ENCODE results near the gene SLC30A7.

The SLC30A7 gene

GRCh38 chr1:101004061-101004460 is 108.2 kb downstream of the SLC30A7 start:
- H3K9me3 ChIP-seq (ENCODE audit: control insufficient read depth, insufficient read depth, low read length) = no peaks in the 10 kb centered on the region
- no peaks in the 10 kb centered on the region for H3F3A ChIP-seq (ENCODE audit: control insufficient read depth, insufficient read depth)
- H3K36me3 ChIP-seq (ENCODE audit: control insufficient read depth, low read length) = peaks cover 23% of the 10 kb centered on the region
- H3K79me2 ChIP-seq (ENCODE audit: control insufficient read depth, low read length) = no peaks in the 10 kb centered on the region
- H3K9me2 ChIP-seq (replicated peaks; ENCODE audit: control insufficient read depth, low read length) = no peaks in the 10 kb centered on the region
- no peak overlapping the region for H3K4me2 ChIP-seq (ENCODE audit: low read length)
- H3K4me1 ChIP-seq (ENCODE audit: control insufficient read depth, low read length) = peaks cover 7% of the 10 kb centered on the region
- H3K27ac ChIP-seq (ENCODE audit: low read depth, low read length) = no peak overlapping the region
- TF ChIP-seq EZH2phosphoT487 (IDR thresholded peaks at IDR 0.05; ENCODE audit: borderline replicate concordance, low read length) (no peak), CTCF (IDR thresholded peaks at IDR 0.05; ENCODE audit: low read depth, low read length, poor library complexity, severe bottlenecking) (no peak)
- no peaks in the 10 kb centered on the region for H3K27me3 ChIP-seq (ENCODE audit: control insufficient read depth, low read length)
- H4K20me1 ChIP-seq (ENCODE audit: control insufficient read depth, insufficient read depth, low read depth, low read length) = no peaks in the 10 kb centered on the region
- H3K4me3 ChIP-seq (ENCODE audit: low read length) = no peak overlapping the region

- Histone ChIP-seq H3K4me2 (ENCODE audit: low read length) (no peak overlapping the region), H3K4me3 (ENCODE audit: low read length) (no peak overlapping the region), H3K4me1 (ENCODE audit: control insufficient read depth, low read length) (peaks cover 7% of the 10 kb centered on the region), H3K79me2 (ENCODE audit: control insufficient read depth, low read length) (no peaks in the 10 kb centered on the region), H3K27ac (ENCODE audit: low read depth, low read length) (no peak overlapping the region), H3K36me3 (ENCODE audit: control insufficient read depth, low read length) (peaks cover 23% of the 10 kb centered on the region), H3K9me2 (replicated peaks; ENCODE audit: control insufficient read depth, low read length) (no peaks in the 10 kb centered on the region), H3K9me3 (ENCODE audit: control insufficient read depth, insufficient read depth, low read length) (no peaks in the 10 kb centered on the region), H3K27me3 (ENCODE audit: control insufficient read depth, low read length) (no peaks in the 10 kb centered on the region), H3F3A (ENCODE audit: control insufficient read depth, insufficient read depth) (no peaks in the 10 kb centered on the region), H4K20me1 (ENCODE audit: control insufficient read depth, insufficient read depth, low read depth, low read length) (no peaks in the 10 kb centered on the region)
- no peak for TF ChIP-seq EZH2phosphoT487 (IDR thresholded peaks at IDR 0.05; ENCODE audit: borderline replicate concordance, low read length)
- TF ChIP-seq CTCF (IDR thresholded peaks at IDR 0.05; ENCODE audit: low read depth, low read length, poor library complexity, severe bottlenecking) = no peak
Observed at GRCh38 chr1:101004670-101005069, 108.8 kb downstream of the SLC30A7 start.

- no peak overlapping the region for H3K4me2 ChIP-seq (ENCODE audit: low read length)
- no peaks in the 10 kb centered on the region for H3K9me2 ChIP-seq (replicated peaks; ENCODE audit: control insufficient read depth, low read length)
- peaks cover 7% of the 10 kb centered on the region for H3K4me1 ChIP-seq (ENCODE audit: control insufficient read depth, low read length)
- no peak overlapping the region for H3K4me3 ChIP-seq (ENCODE audit: low read length)
- no peak for TF ChIP-seq EZH2phosphoT487 (IDR thresholded peaks at IDR 0.05; ENCODE audit: borderline replicate concordance, low read length)
- TF ChIP-seq CTCF (IDR thresholded peaks at IDR 0.05; ENCODE audit: low read depth, low read length, poor library complexity, severe bottlenecking) = no peak
- H3K27ac ChIP-seq (ENCODE audit: low read depth, low read length) = no peak overlapping the region
- H3K27me3 ChIP-seq (ENCODE audit: control insufficient read depth, low read length) = no peaks in the 10 kb centered on the region
- H3K36me3 ChIP-seq (ENCODE audit: control insufficient read depth, low read length) = peaks cover 24% of the 10 kb centered on the region
- no peaks in the 10 kb centered on the region for H3K9me3 ChIP-seq (ENCODE audit: control insufficient read depth, insufficient read depth, low read length)
- H4K20me1 ChIP-seq (ENCODE audit: control insufficient read depth, insufficient read depth, low read depth, low read length) = no peaks in the 10 kb centered on the region
- no peaks in the 10 kb centered on the region for H3K79me2 ChIP-seq (ENCODE audit: control insufficient read depth, low read length)
- no peaks in the 10 kb centered on the region for H3F3A ChIP-seq (ENCODE audit: control insufficient read depth, insufficient read depth)
Observed at GRCh38 chr1:101005183-101005582, 109.3 kb downstream of the SLC30A7 start.

DNA sequence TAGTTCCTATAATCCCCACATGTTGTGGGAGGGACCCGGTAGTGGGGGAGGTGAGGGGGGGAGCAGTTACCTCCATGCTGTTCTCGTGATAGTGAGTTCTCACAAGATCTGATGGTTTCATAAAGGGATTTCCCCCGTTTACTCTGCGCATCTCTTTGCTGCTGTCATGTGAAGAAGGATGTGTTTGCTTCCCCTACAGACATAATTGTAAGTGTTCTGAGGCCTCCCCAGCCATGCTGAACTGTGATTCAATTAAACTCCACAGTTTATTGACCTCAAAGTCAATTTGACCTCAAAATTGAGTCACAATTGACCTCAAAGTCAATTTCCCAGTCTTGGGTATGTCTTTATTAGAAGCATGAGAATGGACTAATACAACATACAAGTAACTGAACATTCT is 110.0 kb downstream of the SLC30A7 start:
- no peaks in the 10 kb centered on the region for H3K27me3 ChIP-seq (ENCODE audit: control insufficient read depth, low read length)
- peaks cover 22% of the 10 kb centered on the region for H3K36me3 ChIP-seq (ENCODE audit: control insufficient read depth, low read length)
- TF ChIP-seq EZH2phosphoT487 (IDR thresholded peaks at IDR 0.05; ENCODE audit: borderline replicate concordance, low read length) (no peak), CTCF (IDR thresholded peaks at IDR 0.05; ENCODE audit: low read depth, low read length, poor library complexity, severe bottlenecking) (no peak)
- H3K9me3 ChIP-seq (ENCODE audit: control insufficient read depth, insufficient read depth, low read length) = no peaks in the 10 kb centered on the region
- H3K79me2 ChIP-seq (ENCODE audit: control insufficient read depth, low read length) = no peaks in the 10 kb centered on the region
- no peaks in the 10 kb centered on the region for H3F3A ChIP-seq (ENCODE audit: control insufficient read depth, insufficient read depth)
- no peaks in the 10 kb centered on the region for H3K9me2 ChIP-seq (replicated peaks; ENCODE audit: control insufficient read depth, low read length)
- no peak overlapping the region for H3K4me2 ChIP-seq (ENCODE audit: low read length)
- H3K27ac ChIP-seq (ENCODE audit: low read depth, low read length) = no peak overlapping the region
- no peak overlapping the region for H3K4me3 ChIP-seq (ENCODE audit: low read length)
- peaks cover 7% of the 10 kb centered on the region for H3K4me1 ChIP-seq (ENCODE audit: control insufficient read depth, low read length)
- H4K20me1 ChIP-seq (ENCODE audit: control insufficient read depth, insufficient read depth, low read depth, low read length) = no peaks in the 10 kb centered on the region

All from DOHH2 (cell line).